ENCODE measurements around the gene MAMSTR. TPM values are rescaled to one million over a fixed set of nuclear protein-coding genes. Genes with fewer than 3 reads are reported as not detected.

MAMSTR gene
- total RNA-seq, 1 donor from 2014 or later = 0.57 TPM

- DNase-seq (ENCODE audit: low read depth) (no peak), FAIRE-seq (no peak)
- Histone ChIP-seq H3K9me3 (ENCODE audit: insufficient read depth, low read depth, low read length) (peaks cover 3% of the 10 kb centered on the region), H3K79me2 (ENCODE audit: insufficient read depth, low read length) (no peaks in the 10 kb centered on the region), H3K27ac (ENCODE audit: low read depth, low read length) (no peak overlapping the region), H3K27me3 (ENCODE audit: insufficient read depth, low read length) (no peaks in the 10 kb centered on the region), H3K9ac (ENCODE audit: low read length) (no peak overlapping the region), H4K20me1 (ENCODE audit: insufficient read depth, low read length) (no peaks in the 10 kb centered on the region), H3K36me3 (ENCODE audit: insufficient read depth, low read length) (no peaks in the 10 kb centered on the region), H3K4me2 (ENCODE audit: low read length) (no peak overlapping the region), H3K4me3 (ENCODE audit: insufficient read depth, low read depth, low read length) (no peak overlapping the region), H2AFZ (ENCODE audit: low read depth, low read length) (no peak overlapping the region), H3K4me1 (ENCODE audit: insufficient read depth, low read length) (no peaks in the 10 kb centered on the region)
- TF ChIP-seq CTCF (IDR thresholded peaks at IDR 0.05; ENCODE audit: insufficient read depth, low read depth, low read length) = no peak
- TF ChIP-seq EZH2 (IDR thresholded peaks at IDR 0.05; ENCODE audit: insufficient read depth, low read length) = no peak
- H3K27ac Mint-ChIP-seq (ENCODE audit: unreplicated experiment) = no peak overlapping the region
- H3K4me1 Mint-ChIP-seq (ENCODE audit: low read depth, unreplicated experiment) = no peaks in the 10 kb centered on the region
- H3K4me3 Mint-ChIP-seq (ENCODE audit: unreplicated experiment) = no peak overlapping the region
- peaks cover 18% of the 10 kb centered on the region for H3K27me3 Mint-ChIP-seq (ENCODE audit: low read depth, unreplicated experiment)
- H3K9me3 Mint-ChIP-seq (ENCODE audit: unreplicated experiment) = no peaks in the 10 kb centered on the region
- no peaks in the 10 kb centered on the region for H3K36me3 Mint-ChIP-seq (ENCODE audit: low read depth, unreplicated experiment)
Observed at GRCh38 chr19:48668761-48669160, 50.8 kb downstream of the MAMSTR start.

GRCh38 chr19:48668332-48668731 lies 51.2 kb downstream of the MAMSTR start:
- no peaks in the 10 kb centered on the region for H3K79me2 ChIP-seq (ENCODE audit: insufficient read depth, low read length)
- Mint-ChIP-seq H3K4me1 (ENCODE audit: low read depth, unreplicated experiment) (no peaks in the 10 kb centered on the region), H3K27ac (ENCODE audit: unreplicated experiment) (no peak overlapping the region), H3K27me3 (ENCODE audit: low read depth, unreplicated experiment) (peaks cover 16% of the 10 kb centered on the region), H3K36me3 (ENCODE audit: low read depth, unreplicated experiment) (no peaks in the 10 kb centered on the region), H3K4me3 (ENCODE audit: unreplicated experiment) (no peak overlapping the region), H3K9me3 (ENCODE audit: unreplicated experiment) (no peaks in the 10 kb centered on the region)
- DNase-seq (ENCODE audit: low read depth) = no peak
- H3K4me1 ChIP-seq (ENCODE audit: insufficient read depth, low read length) = no peaks in the 10 kb centered on the region
- no peak overlapping the region for H3K27ac ChIP-seq (ENCODE audit: low read depth, low read length)
- no peak overlapping the region for H3K9ac ChIP-seq (ENCODE audit: low read length)
- H4K20me1 ChIP-seq (ENCODE audit: insufficient read depth, low read length) = no peaks in the 10 kb centered on the region
- H3K27me3 ChIP-seq (ENCODE audit: insufficient read depth, low read length) = no peaks in the 10 kb centered on the region
- H3K9me3 ChIP-seq (ENCODE audit: insufficient read depth, low read depth, low read length) = peaks cover 3% of the 10 kb centered on the region
- H3K4me2 ChIP-seq (ENCODE audit: low read length) = no peak overlapping the region
- H3K36me3 ChIP-seq (ENCODE audit: insufficient read depth, low read length) = no peaks in the 10 kb centered on the region
- TF ChIP-seq CTCF (IDR thresholded peaks at IDR 0.05; ENCODE audit: insufficient read depth, low read depth, low read length) = no peak
- no peak for TF ChIP-seq EZH2 (IDR thresholded peaks at IDR 0.05; ENCODE audit: insufficient read depth, low read length)
- no peak overlapping the region for H2AFZ ChIP-seq (ENCODE audit: low read depth, low read length)
- no peak for FAIRE-seq
- H3K4me3 ChIP-seq (ENCODE audit: insufficient read depth, low read depth, low read length) = no peak overlapping the region

GRCh38 chr19:48665786-48666185 lies 53.7 kb downstream of the MAMSTR start:
- no peaks in the 10 kb centered on the region for H3K36me3 ChIP-seq (ENCODE audit: insufficient read depth, low read length)
- no peaks in the 10 kb centered on the region for H3K79me2 ChIP-seq (ENCODE audit: insufficient read depth, low read length)
- H3K27me3 Mint-ChIP-seq (ENCODE audit: low read depth, unreplicated experiment) = peaks cover 7% of the 10 kb centered on the region
- no peak for TF ChIP-seq EZH2 (IDR thresholded peaks at IDR 0.05; ENCODE audit: insufficient read depth, low read length)
- TF ChIP-seq CTCF (IDR thresholded peaks at IDR 0.05; ENCODE audit: insufficient read depth, low read depth, low read length) = no peak
- no peak overlapping the region for H3K27ac Mint-ChIP-seq (ENCODE audit: unreplicated experiment)
- H3K27ac ChIP-seq (ENCODE audit: low read depth, low read length) = no peak overlapping the region
- no peak overlapping the region for H3K4me3 ChIP-seq (ENCODE audit: insufficient read depth, low read depth, low read length)
- no peak overlapping the region for H3K4me2 ChIP-seq (ENCODE audit: low read length)
- H3K9me3 Mint-ChIP-seq (ENCODE audit: unreplicated experiment) = no peaks in the 10 kb centered on the region
- peaks cover 3% of the 10 kb centered on the region for H3K9me3 ChIP-seq (ENCODE audit: insufficient read depth, low read depth, low read length)
- no peak overlapping the region for H3K9ac ChIP-seq (ENCODE audit: low read length)
- DNase-seq (ENCODE audit: low read depth) = no peak
- H3K4me3 Mint-ChIP-seq (ENCODE audit: unreplicated experiment) = no peak overlapping the region
- H3K36me3 Mint-ChIP-seq (ENCODE audit: low read depth, unreplicated experiment) = no peaks in the 10 kb centered on the region
- no peaks in the 10 kb centered on the region for H3K4me1 ChIP-seq (ENCODE audit: insufficient read depth, low read length)
- H2AFZ ChIP-seq (ENCODE audit: low read depth, low read length) = no peak overlapping the region
- H4K20me1 ChIP-seq (ENCODE audit: insufficient read depth, low read length) = no peaks in the 10 kb centered on the region
- no peaks in the 10 kb centered on the region for H3K27me3 ChIP-seq (ENCODE audit: insufficient read depth, low read length)
- H3K4me1 Mint-ChIP-seq (ENCODE audit: low read depth, unreplicated experiment) = no peaks in the 10 kb centered on the region
- no peak for FAIRE-seq
